HG02973 (cell line): ENCODE measurements around the gene DNASE1L1.

ENCODE experiments used
- ATAC-seq: cut with Tn5 transposase; IDR thresholded peaks from one replicate; pipeline ENCODE4 v1.9.1; 2021; ENCODE audit warnings: moderate library complexity; ENCODE audit not compliant: unreplicated experiment

Gene DNASE1L1

DNA sequence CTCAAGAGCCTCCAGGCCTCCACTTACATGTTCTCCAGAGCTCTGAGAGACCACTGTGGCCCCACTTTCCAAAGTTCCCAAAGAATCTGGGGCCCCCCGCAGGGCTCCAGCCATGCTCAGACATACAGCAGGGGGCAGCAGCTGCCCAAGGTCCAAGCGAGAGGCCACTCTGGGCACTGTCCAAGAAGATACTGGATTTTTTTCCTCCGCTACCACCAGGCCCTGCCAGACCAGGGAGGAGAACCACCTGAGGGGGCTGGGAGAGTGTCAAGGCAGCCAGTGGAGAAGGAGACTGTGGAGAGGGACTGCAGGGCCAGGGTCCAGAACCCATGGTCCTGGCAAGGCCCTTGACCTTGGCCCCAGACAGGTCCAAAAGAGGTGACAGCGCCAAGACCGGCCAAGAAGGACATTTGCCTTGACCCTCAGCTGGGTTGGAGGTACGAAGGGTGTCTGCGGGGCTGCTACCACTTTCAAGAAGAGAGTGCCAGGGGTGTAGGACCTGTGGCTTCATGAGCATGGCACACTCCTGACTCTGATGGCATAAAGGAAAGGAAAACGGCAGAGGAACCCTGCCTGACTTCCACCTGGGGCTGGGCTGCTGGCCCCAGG is 24.7 kb downstream of the DNASE1L1 start:
- ATAC-seq = no peak

DNA sequence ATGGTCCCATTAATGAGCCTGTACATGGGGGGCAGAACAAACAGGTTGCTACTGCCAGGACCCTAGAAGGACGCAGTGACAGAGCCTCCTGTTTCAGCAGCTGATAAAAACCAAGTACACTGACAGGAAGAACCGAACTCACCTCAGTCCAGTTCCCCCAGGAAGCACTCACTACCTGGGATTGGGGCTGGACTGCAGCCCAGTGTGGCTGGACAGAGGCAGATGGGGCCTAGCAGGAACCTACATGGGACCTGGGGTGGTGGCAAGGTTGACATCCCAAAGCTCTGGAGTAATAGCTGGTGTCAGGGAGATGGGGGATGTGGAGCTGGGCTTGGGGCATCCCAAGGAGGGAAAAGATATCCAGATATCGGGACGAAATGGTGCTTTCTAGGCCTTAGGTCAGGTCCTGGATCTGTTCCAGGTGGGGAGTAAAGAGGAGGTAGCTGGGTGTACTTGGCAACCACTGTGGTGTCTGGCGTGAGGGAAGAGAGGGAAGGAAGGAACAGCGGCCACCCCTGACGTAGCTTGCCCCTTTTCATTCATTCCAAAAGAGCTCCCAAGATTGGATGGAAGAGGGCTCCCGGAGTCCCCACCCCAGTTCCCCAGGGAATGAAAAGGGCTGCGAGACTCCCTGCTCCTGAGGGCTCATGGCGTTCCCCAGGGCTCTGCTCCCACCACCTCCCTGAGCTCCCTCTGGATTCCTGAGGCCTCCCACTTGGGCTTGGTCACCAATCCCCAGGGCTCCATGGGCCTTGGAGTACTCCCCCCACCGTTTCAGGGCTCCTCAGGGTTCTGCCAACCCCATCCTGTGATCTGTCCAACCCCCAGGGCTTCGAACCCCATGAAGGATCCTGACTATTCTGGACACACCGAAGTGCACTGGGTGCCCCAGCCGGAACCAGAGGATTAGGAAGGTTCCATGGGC is 25.4 kb downstream of the DNASE1L1 start:
- ATAC-seq = no peak

DNA sequence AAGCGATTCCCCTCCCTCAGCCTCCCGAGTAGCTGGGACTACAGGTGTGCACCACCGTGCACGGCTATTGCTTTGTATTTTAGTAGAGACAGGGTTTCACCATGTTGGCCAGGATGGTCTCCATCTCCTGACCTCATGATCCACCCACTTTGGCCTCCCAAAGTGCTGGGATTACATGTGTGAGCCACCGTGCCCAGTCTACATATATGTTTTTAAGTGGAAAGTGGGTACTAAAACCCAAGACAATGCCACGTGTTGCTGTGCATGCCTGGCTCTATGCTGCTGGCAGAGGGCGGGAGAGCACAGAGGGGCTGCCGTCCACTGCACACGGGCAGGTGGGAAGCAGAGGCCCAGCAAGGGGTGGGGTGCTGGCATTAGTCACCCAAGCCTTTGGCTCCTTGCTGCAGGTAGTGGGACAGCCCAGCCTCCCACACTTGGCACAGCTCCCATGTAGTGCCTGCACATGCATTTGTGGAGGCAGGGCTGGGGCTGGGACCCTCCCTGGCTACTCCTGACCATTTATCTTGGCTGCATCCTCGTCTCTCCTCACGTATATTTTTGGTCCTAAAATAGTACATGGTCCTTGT is 26.5 kb downstream of the DNASE1L1 start:
- no peak for ATAC-seq

DNA sequence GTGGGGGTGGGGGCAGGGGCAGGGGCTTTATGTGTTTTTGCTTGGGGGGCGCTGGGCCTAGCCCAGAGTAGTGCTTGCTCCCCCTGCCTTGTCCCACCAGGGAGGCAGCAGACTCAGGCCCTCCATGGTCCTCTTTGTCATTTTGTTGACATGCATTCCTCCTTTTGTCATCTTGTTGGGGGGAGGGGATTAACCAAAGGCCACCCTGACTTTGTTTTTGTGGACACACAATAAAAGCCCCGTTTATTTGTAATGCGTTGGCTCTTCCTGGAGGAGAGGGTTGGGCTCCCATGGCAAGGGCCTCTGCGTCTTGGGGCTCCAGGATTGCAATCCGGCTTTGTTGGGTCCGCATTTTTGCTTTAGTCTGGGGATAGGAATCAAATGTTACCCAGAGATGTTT is 27.8 kb downstream of the DNASE1L1 start:
- no peak for ATAC-seq

DNA sequence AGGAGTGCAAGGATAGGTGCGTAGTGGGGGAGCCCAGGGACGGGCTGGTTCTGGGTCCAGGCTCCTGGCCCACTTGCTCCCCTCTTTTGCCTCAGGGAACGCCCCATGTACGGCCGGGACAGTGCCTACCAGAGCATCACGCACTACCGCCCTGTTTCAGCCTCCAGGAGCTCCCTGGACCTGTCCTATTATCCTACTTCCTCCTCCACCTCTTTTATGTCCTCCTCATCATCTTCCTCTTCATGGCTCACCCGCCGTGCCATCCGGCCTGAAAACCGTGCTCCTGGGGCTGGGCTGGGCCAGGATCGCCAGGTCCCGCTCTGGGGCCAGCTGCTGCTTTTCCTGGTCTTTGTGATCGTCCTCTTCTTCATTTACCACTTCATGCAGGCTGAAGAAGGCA is 28.3 kb downstream of the DNASE1L1 start:
- no peak for ATAC-seq

DNA sequence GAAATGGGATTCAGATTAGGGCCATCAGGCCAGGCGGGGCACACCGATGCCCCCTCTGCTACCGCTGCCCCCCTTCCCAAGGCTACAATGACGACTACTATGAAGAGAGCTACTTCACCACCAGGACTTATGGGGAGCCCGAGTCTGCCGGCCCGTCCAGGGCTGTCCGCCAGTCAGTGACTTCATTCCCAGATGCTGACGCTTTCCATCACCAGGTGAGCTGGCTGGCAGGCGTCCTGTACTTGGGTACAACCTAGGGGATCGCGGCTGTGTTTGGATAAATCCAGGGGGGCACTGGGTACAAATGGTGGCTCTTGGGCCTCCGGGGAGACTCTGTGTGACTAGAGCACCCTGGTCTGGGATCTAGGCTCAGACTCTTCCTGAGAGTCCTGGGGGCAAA is 28.9 kb downstream of the DNASE1L1 start:
- no peak for ATAC-seq

DNA sequence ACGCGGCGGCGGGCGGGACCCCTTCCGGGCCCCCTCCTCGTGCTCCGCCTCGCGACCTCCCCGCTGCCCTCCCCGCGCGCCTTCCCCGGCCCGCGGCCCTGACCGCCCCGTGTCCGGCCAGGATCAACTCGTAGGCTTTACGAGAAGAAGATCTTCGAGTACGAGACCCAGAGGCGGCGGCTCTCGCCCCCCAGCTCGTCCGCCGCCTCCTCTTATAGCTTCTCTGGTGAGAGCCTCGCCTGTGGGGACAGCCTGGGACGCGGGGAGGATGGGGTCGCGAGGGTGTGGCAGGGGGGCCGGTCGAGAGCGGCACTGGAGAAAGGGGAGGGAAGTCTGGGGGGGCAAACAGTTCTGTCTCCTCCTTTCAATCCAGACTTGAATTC is 29.5 kb downstream of the DNASE1L1 start:
- no peak for ATAC-seq

DNA sequence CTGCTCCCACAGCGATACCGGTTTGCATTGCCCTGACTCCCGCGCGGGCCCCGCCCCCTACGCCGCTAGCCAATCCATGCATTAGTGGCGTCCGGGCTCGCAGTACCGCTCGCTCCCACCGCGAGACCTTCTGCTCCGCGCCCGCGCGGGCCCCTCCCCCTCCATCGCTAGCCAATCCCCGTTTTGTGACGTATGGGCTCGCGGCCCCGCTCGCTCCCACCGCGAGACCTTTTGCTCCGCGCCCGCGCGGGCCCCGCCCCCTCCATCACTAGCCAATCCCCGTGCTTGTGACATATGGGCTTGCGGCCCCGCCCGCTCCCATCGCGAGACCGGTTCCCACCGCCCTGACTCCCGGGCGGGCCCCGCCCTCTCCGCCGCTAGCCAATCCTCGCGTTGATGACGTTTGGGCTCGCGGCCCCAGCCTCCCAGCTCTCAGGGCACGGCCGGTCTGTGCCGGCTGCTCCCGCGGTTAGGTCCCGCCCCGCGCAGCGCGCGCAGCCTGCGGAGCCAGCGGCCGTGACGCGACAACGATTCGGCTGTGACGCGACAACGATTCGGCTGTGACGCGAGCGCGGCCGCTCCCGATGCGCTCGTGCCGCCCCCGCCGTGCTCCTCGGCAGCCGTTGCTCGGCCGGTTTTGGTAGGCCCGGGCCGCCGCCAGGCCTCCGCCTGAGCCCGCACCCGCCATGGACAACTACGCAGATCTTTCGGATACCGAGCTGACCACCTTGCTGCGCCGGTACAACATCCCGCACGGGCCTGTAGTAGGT is 30.1 kb downstream of the DNASE1L1 start, which contains the start of gene EMD:
EMD (plus strand) TSS at position 497 of the 770 bp plus-strand sequence; CDS start at position 687, 190 bp downstream.
- ATAC-seq = peak; percentile 77

DNA sequence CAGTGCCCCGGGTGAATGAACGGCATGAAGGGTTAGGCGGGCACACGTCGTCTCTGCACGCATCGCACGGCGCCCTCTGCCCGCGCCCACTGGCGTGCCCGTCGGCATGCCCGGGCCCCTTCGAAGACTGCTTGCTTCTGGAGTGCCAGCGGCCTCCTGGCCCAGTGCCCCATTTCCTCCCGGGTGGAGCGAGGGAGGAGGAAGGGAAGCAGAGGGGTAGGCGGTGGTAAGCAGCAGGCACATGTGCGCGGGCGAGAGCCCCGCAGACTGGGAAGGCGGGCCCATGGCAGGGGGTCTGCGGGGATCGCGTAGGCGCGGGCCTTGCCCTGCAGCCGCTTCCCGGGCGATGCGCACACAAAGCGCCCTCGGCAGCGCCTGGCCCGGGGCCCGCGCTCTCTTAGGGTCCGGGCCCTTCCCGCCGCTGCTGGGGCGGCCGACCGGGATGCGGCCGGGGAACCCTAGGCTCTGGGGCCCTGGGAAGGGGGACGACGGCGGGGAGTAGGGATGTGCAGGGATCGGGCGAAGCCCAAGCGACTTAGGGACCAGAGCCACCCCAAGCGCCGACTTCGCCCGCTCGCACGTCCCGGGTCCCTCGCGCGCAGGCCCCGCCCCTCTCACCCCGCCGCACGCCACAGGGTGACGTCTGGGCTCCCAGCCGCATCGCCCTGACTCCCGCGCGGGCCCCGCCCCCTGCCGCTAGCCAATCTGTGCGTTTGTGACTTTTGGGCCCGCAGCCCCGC is 30.8 kb downstream of the DNASE1L1 start:
- no peak for ATAC-seq

DNA sequence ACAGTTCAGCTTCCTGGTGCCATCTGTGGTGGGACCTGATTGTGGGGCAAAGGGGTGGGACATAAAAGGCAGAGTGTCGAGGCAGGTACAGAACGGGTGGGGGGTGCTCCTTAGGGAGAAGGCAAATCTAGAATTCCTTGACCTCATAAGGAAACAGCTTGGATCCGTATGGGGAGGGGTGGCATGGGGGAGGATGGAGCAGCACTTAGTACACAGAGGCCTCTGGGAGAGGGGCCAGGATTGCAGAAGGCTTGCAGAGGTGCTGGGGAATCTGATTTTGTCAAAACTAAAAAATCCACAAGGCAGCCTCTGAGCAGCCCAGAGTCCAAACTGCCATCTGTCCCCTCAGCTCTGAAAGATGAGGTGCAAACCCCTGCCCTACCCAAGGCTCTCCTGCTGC is 32.3 kb downstream of the DNASE1L1 start:
- ATAC-seq = no peak

DNA sequence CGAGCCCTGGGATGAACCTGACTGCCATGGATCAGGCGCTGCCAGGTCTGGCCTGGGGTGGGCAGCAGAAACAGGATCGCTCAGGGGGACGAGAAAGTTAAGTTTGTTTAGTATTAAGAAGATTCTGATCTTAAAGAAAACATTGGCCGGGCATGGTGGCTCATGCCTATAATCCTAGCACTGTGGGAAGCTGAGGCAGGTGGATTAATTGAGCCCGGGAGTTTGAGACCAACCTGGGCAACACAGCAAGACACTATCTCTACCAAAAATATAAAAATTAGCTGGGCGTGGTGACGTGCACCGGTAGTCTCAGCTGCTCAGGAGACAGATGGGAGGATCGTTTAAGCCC is 33.9 kb downstream of the DNASE1L1 start:
- ATAC-seq = no peak

DNA sequence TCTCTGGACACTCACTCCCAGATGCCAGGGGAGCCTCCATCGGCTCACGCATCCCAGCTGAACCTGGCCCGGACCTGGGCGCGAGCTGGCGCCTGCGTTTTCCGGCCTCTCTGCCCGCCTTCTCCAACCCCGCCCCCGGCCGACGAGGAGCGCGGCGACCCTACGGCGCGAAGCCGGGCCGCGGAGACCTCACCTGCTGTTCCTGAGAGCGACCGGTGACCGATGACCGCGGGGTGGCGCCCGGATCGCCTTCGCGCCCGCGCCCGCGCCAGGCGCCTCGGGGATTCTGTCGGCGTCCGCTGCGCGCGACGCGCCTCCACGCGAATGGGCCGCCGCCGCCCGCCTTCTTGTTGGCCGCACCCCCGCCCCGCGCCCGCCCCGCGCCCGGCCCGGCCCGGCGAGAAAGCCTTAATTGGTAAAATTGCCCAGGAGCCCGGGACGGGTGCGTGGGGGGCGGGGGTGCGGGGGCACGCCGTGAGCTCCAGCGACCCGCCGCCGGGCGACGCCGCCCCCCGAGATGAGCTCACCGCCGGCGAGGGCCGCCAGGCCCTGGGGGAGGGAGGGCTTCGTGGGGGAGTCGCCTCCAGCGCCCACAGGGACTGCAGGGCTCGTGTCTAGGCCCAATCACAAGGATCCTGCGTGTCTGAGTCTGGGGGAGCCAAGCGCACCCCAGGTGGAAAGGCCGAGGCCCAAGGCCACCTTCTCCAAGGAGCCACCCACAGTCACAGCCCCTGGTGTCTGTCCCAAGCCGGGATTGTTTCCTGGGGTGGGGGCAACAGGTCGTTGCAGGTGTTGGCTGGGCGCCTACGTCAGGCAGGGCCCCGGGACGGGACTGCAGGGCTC is 34.5 kb downstream of the DNASE1L1 start, which contains the start of gene FLNA:
FLNA (minus strand) TSS at position 322 of the 843 bp plus-strand sequence. CDS start 3,389 bp downstream, outside the sequence.
- no peak for ATAC-seq

DNA sequence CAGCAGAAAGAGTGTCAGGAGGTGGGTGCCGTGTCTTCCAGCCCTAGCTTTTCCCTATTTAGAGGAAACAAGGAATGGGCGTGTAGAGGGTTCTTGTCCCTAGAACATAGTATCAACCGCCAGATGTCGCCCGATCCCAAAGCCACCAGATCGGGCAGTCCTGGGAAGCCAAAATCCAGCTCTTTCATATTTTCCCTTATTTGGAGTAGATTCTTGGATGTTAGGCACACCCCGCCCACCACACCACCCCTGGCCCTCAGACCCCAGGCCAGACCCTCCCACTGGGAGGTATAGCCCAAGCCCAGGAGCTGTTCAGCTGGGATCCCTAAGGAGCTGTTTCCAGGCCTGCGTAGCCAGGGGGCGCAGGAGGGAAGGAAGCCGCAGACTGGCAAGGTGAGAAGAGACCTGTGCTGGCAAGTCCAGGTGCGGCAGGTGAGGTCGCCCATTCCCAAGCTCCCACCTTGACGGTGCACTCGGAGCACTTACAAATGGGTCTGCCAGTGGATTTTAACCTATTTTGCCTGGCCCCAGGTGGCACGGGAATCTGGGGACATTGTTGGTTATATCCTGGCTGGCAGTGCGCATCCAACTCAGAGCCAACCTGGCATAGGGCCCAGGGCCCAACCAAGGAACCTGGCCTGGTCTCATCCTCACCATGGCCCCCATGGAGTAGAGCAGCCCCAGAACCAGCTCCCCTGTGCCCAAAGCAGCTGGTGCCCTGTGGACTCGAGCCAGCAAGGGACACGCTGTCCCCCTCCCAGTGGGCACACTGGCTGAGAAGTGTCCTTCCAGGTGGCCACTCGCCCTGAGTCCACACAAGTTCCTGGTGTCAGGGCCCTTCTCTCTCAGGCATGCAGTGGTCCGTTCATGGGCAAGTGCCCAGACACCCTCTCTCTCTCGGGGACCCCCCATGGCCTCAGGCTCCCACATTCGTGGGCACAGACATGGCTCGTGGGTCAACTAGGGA is 35.4 kb downstream of the DNASE1L1 start:
- ATAC-seq = no peak

DNA sequence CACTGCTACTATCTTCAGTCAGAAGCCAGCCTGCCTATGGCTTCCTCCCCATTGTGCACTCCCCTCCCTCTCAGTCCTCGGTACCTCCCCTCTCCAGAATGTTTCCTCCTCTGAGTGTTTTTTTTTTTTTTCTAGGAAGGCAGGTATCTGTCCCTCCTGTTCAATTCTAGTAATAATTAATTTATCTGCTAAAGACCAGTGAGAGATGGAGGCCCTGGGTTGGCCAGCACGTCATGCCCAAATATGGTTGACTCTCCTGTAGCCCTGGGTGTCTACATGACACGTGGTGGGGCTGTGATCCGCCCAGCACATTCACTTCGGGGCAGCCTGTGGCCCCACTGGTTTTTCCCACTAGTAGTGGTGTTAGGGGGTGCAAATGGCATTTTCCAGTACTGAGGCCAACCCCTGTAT is 36.4 kb downstream of the DNASE1L1 start:
- ATAC-seq = no peak

DNA sequence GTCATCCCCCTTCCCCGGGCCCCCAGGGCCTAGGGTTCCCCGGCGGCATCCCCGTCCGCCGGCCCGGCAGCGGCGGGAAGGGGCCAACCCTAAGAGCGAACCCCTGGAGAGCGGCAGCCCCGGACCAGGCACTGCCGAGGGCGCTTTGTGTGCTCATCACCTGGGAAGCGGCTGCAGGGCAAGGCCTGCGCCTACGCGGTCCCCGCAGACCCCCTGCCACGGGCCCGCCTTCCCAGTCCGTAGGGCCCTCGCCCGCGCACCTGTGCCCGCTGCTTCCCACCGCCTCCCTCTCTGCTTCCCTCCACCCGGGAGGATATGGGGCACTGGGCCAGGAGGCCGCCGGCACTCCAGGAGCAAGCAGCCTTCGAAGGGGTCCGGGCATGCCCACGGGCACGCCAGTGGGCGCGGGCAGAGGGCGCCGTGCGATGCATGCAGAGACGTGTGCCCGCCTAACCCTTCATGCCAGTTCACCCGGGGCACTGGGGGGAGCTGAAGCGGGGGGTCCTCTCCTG is 37.2 kb downstream of the DNASE1L1 start:
- ATAC-seq = no peak

DNA sequence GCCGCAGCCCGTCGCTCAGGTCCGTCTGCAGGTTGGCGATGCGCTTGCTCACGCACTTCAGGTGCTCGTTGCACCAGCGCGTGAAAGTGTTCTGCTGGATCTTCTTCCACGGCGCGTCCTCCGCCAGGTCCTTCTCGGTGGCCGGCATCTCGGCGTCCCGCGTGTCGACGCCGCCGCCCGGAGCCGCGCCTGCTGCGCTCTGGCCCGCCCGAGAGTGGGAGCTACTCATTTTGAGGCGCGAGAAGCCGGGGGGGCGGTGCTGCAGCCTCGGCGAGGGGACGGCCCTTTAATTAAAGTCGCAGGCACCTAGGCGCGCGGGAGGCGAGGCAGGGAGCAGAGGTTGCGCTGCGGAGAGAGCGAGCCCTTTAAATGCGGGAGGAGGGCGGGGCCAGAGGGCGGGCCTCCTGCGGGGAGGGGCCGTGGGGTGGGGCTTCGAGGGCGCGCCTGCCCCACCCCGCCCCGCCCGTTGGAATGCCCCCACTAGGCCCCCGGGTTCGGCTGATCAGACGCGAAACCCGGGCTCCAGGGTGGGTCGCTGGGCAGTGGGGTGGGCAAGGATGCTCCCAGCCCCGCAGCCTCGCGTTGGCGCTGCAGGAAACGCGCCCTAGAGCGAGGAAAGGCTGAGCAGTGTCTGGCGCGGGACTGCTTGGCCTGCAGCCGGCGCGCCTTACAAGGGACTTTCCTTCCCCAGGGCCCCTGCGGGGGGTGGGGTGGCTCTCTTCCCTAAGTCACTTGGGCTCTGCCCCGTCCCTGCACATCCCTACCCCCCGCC is 37.9 kb downstream of the DNASE1L1 start:
- ATAC-seq = peak; percentile 49

DNA sequence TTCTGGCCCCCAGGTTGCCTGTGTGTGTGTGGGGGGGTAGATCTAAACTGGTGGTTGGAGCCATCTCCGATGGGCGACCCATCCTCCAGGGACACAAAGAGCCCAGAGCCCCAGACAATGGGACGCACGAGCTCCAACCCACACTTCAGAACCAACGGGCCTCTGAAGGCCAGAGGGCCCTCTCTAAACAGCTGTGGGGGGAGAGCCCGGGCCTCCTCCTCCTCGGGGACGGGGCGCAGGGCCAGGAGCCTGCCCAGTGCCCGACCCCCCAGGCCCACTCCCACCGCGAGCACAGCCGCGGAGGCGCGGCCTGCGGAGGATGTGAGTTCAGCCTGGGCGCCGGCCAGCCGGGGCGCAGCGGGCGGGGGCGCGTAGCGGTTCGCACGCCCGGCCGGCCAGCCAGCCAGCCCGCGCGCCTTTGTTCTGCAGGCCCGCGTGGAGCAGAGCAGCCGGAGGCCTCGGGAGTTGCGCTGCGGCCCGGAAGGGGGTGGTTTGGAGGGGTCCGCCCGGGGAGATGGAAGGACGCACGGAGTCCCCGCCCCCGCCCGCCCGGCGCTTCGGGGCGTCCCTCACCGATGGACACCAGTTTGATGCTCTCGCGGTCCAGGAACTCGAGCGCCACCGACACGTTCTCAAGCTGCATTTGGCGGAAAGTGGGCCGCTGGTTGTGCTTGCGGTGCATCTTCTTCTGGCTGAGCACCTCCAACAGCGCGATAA is 38.6 kb downstream of the DNASE1L1 start:
- no peak for ATAC-seq
